Lower leg skin (tissue), 3 donors: ENCODE data around the gene NBEA.

Source experiments
- CTCF ChIP-seq, 3 donors: fragments of 450-650 bp; IDR thresholded peaks; one replicate each; pipeline ENCODE4 v1.5.1; 2016; ENCODE audit warnings: antibody characterized with exemption in 3 of 3, mild to moderate bottlenecking in 3 of 3, moderate library complexity in 2 of 3
- POLR2A ChIP-seq, 2 donors: fragments of 450-650 bp; IDR thresholded peaks; one replicate each; pipeline ENCODE4 v1.6.1; 2016 to 2017; ENCODE audit warnings: antibody characterized with exemption in 2 of 2, mild to moderate bottlenecking in 1 of 2, moderate library complexity in 1 of 2

DNA sequence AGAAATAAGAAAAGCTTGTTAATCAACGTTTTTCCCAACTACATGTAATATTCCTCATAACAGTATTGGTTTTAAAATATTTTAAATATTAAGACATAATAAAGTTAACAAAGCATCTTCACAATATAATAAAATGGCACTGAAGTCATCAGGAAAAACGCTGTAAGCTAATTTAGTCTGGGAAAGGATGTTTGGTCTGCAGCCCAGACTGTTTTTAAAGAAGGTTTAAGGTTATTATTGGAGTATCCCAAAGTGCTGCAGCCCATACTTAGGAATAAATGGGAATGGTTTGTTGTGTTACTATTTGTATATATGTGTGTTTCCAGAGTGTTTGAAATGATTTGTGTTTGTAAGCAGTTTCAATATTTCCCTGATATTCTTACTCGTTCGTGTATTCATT is 727.3 kb downstream of the NBEA start:
- TF ChIP-seq CTCF (IDR thresholded peaks at IDR 0.05) (no peak), POLR2A (IDR thresholded peaks at IDR 0.05) (no peak)
